Breast epithelium (tissue), 3 donors: ENCODE measurements around the gene HLA-DMA.

Experiments used
- POLR2A ChIP-seq: fragments of 450-650 bp; IDR thresholded peaks from one replicate; pipeline ENCODE4 v1.6.1; 2016; ENCODE audit warnings: antibody characterized with exemption, mild to moderate bottlenecking, moderate library complexity
- TF ChIP-seq, protein P1 (sequence below), 3 donors: fragments of 450-650 bp; IDR thresholded peaks; one replicate each; pipeline ENCODE4 v1.5.1; 2016 to 2017; ENCODE audit warnings: antibody characterized with exemption in 3 of 3, mild to moderate bottlenecking in 3 of 3, moderate library complexity in 3 of 3

DNA sequence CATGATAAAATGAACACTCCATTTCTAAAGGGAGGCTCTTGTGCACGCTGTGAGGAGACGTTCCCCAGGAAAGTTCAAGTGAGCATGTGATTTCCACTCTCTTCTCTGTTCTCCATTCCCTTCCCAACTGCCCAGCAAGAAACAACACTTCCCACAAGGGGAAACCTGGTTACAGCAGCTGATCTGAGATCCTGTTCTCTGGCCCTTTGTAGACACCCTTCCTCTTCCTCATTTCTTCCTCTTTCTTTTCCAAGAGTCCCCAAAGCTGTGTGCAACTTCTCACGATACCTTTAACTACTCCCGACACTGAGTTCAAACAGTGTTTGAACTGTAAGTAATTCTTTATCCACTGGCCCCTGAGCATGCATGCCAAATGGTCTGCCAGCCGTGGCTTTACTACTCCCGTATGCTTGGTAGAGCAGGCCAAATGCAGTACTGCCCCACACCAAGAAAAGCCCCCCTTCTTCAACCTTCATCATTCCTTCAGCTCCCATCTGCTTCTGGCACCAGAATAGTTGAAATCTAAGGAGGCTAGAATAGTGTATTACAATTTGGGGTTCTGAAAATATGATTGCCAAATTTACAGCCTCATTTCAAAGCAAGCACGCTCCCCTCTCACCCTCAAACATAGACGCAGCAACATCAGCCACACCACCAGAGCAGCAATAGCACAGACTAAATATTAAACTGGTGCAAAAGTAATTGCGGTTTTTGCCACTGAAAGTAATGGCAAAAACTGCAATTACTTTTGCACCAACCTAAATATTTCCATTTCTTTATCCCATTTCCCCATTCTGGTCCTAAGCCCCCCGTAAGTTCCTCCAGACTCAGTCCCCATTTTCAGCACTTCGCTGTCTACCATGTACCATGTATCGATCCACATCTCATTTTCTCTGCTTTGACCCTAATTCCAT lies 16.4 kb downstream of the HLA-DMA start:
- TF ChIP-seq, protein P1, sequence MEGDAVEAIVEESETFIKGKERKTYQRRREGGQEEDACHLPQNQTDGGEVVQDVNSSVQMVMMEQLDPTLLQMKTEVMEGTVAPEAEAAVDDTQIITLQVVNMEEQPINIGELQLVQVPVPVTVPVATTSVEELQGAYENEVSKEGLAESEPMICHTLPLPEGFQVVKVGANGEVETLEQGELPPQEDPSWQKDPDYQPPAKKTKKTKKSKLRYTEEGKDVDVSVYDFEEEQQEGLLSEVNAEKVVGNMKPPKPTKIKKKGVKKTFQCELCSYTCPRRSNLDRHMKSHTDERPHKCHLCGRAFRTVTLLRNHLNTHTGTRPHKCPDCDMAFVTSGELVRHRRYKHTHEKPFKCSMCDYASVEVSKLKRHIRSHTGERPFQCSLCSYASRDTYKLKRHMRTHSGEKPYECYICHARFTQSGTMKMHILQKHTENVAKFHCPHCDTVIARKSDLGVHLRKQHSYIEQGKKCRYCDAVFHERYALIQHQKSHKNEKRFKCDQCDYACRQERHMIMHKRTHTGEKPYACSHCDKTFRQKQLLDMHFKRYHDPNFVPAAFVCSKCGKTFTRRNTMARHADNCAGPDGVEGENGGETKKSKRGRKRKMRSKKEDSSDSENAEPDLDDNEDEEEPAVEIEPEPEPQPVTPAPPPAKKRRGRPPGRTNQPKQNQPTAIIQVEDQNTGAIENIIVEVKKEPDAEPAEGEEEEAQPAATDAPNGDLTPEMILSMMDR (IDR thresholded peaks at IDR 0.05) = no peak
- TF ChIP-seq POLR2A = no peak
